HG03045 (cell line): ENCODE data around the gene TAF6.

Source experiments
- ATAC-seq: cut with Tn5 transposase; IDR thresholded peaks from one replicate; pipeline ENCODE4 v1.9.1; 2021; ENCODE audit warnings: mild to moderate bottlenecking, moderate library complexity; ENCODE audit not compliant: unreplicated experiment

TAF6 gene

GRCh38 chr7:100098913-100099312 lies 20.2 kb downstream of the TAF6 start:
- ATAC-seq = no peak

DNA sequence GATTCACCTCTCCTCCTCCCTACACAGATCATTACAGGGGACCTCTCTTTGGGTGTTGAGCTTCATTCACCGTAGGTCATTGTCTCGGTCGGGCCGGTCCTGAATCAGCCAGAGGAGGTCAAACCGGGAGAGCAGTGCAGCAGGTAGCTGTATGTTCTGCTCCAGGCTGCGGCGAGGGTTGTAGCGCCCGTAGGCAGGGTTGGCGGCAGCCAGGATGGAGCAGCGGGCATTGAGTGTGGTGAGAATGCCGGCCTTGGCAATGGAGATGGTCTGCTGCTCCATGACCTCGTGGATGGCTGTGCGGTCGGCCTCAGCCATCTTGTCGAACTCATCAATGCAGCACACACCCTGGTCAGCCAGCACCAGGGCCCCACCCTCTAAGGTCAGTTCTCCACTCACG lies 23.5 kb downstream of the TAF6 start:
- ATAC-seq = no peak

- ATAC-seq = no peak
Observed at GRCh38 chr7:100095289-100095688, 23.9 kb downstream of the TAF6 start.

GRCh38 chr7:100093925-100094486 lies 25.2 kb downstream of the TAF6 start:
- no peak for ATAC-seq

DNA sequence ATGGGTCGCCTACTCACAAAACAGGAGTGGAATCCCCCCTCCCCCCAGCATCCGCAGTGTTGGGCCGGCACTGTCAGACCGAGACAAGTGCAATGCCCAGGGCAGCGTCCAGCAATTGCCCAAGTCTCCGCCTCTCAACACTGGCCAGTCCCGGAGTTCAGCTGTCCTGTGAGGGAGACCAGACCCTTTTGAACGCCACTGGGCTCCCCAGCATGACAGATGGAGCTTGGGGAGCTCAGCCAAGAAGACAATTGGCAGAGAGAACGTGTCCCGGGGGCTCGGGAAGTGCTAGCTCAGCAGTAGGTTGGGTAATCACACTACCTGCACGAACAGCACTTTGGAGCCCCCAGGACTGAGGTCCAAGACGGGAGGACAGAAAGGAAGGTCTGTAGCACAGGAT lies 25.7 kb downstream of the TAF6 start:
- ATAC-seq = no peak

DNA sequence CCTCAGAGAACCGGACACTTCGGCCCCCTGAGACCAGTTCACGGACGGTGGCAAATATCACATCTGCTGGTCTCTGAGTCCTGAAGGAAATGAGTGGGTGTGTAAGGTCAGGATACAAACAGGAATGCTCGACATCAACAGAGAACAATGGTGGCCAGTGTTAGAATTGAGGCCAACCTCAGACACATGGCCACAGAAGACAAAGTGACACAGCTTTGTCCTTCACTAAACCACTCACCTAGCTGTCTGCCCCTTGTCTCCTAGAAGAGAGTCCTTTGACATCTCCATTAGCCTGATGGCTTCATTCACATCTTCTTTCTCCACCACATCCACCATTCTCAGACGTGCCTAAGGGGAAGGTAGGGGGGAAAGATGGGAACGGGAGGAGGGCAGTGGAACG lies 26.1 kb downstream of the TAF6 start:
- ATAC-seq = no peak

DNA sequence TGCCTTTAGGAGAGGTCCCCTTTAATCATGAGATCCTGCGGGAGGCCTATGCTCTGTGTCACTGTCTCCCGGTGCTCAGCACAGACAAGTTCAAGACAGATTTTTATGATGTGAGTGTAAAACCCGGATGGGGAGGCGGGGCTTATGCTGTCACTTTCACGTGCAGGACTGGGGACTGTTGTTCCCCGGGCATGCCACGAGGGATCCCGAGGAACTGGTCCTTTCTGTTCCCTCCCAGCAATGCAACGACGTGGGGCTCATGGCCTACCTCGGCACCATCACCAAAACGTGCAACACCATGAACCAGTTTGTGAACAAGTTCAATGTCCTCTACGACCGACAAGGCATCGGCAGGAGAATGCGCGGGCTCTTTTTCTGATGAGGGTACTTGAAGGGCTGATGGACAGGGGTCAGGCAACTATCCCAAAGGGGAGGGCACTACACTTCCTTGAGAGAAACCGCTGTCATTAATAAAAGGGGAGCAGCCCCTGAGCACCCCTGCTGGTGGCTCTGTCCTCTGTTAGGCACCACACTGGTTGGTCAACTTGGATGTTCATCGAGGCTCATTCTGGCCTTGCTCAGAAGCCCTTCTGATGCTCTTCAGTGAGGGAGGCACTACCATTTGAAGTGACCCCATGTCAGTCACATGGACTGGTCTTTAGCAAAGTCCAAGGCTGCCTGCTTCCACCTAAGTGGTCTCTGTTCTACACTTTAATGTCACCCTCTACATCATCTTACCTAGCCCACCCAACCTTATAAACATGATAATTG lies 27.6 kb downstream of the TAF6 start:
- ATAC-seq = no peak

GRCh38 chr7:100090527-100091410 lies 28.4 kb downstream of the TAF6 start:
- ATAC-seq = no peak

DNA sequence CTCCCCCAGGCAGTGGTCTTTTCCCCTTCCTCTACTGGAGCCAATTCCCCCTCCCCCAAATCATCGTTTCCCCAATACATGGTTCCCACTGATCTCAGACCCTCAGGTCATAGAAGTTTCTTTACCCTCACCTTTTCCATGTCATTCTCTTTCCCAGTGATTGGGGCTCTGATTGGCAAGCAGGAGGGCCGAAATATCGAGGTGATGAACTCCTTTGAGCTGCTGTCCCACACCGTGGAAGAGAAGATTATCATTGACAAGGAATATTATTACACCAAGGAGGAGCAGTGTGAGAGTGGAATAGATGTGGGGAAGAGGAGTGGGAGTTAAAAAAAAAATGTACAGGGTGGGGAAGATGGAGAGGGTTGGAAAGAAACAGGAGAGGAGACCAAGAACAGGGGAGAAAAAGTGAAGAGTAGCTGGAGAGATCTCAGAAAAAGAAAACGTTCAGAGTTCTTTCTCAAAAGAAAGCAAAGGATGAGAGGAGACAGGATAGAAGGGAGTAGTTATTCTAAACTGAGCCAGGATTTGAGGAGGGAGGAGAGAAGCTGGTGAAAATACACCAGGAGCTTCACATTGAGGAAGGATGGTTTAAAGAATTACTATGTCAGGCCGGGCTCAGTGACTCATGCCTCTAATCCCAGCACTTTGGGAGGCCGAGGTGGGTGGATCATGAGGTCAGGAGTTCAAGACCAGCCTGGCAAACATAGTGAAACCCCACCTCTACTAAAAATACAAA lies 29.5 kb downstream of the TAF6 start:
- ATAC-seq = no peak

- ATAC-seq = peak; percentile 63
Observed at GRCh38 chr7:100088621-100089457, 30.3 kb downstream of the TAF6 start, which contains the start of gene COPS6. TSS of gene COPS6 (plus strand) at chr7:100088969. CDS start at chr7:100088991, 22 bp downstream.

DNA sequence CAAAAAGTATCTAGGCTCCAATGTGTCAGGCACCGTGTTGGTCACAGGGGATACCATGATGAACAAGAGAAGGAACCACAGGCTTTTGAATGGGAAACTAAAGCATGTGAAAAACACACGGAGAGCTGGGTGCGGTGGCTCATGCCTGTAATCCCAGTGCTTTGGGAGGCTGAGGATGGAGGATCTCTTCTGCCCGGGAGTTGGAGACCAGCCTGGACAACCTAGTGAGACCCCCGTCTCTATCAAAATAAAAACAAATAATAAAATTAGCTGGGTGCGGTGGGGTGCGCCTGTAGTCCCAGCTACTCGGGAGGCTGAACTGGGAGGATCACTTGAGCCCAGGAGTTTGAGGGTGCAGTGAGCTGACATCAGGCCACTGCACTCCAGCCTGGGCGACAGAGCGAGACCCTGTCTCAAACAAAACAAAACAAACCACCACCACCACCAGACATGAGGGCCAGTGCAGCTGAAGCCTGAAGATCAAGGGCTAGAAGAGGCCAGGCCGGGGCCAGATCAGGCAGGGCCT lies 31.0 kb downstream of the TAF6 start:
- ATAC-seq = no peak

- ATAC-seq = no peak
Observed at GRCh38 chr7:100087055-100087750, 32.0 kb downstream of the TAF6 start.

- no peak for ATAC-seq
Observed at GRCh38 chr7:100085515-100085914, 33.6 kb downstream of the TAF6 start.

DNA sequence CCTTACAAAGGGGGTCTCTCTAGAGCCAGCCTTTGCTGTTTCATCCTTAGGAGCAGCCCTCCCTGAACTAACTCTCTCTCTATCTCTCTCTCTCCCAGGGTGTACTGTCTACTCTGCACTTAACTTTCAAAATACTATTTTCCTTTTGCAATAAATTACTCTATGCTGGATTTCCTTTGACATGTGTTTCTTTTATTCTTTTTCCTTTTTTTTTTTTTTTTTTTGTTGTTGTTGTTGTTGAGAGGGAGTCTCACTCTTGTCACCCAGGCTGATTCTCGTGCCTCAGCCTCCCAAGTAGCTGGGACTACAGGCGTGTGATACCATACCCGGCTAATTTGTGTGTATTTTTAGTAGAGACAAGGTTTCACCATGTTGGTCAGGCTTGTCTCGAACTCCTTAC lies 36.2 kb downstream of the TAF6 start:
- no peak for ATAC-seq

GRCh38 chr7:100081535-100082102 lies 37.5 kb downstream of the TAF6 start, which contains the start of gene ZNF3:
TSS of gene ZNF3 (minus strand) at chr7:100081723. CDS start at chr7:100077357, 4,366 bp downstream.
- peak; percentile 90 for ATAC-seq

DNA sequence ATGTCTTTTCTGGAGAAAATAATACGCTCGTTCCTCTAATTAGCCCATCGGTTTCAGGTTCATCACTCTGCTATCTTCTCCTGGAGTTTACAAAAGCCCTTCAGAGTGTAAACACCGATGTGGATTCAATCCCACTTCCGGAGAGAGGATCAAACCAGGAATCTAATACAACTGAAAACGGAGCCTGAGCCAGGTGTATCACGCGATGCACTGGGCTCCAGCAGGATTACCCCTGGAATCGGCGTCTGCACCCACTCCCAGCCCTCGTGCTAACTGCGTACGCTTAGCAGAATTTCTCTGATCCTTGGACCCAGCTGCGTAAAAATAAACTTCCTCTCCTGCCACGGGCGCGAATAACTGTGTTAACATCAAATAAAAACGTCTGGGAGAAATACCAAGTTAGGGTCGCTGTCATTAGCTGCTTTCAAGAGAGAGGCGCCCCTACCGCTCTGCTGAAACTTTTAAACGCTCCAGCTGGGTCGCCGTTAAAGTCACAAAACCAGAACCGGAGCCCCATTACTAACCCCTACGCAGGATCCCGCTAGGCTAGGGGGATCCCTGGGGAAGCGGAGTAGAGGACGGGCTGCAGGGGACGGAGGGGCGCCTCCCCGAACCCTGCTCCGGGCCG lies 38.1 kb downstream of the TAF6 start:
- ATAC-seq = no peak

DNA sequence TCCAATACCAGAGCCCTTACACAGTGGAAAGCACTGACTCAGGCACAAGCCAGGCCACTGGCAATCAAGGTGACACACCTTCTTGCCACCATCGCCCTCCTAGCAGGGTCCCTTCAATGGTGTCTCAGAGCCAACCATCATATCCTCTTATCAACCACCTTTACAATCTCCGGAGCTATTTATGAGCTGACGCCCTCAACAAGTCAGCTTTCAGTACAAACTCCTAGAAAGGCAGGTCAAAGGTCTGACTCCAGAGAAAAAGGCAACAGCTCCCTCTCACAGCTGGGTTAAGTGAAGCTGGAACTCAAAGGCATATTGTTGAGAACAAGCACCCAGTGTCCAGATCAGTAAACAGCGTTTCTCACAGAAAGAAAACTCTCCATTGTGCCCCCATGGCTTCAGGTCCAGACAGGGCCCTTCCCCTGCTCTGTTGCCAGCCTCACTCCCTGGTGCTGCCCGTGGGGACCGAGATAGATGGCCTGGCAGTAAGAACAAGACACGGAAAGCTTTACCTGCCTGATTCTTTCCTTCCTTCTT lies 40.1 kb downstream of the TAF6 start:
- no peak for ATAC-seq

GRCh38 chr7:100077205-100077604 lies 42.0 kb downstream of the TAF6 start:
- no peak for ATAC-seq
